NB4 (cell line): Measurements from ENCODE around the gene POLR3H.

ENCODE experiments used
- DNase-seq: peaks from one replicate; pipeline ENCODE4 v3.0.0; 2010; ENCODE audit warnings: low read depth
- H3K4me3 ChIP-seq: one replicate; pipeline ENCODE4 v1.5.1; 2011; ENCODE audit warnings: mild to moderate bottlenecking, low read depth, low read length, moderate library complexity
- MYC ChIP-seq: IDR thresholded peaks from 2 replicates; pipeline ENCODE4 v1.6.1; 2011; ENCODE audit warnings: low read depth, low read length
- POLR2A ChIP-seq: IDR thresholded peaks from 2 replicates; pipeline ENCODE4 v1.6.1; 2011; ENCODE audit warnings: mild to moderate bottlenecking; ENCODE audit not compliant: insufficient read length; ENCODE audit errors: extremely low read depth
- TF ChIP-seq, protein P1 (sequence below): IDR thresholded peaks from one replicate; pipeline ENCODE4 v1.5.1; 2012; ENCODE audit warnings: low read depth, low read length
- TF ChIP-seq, protein P2 (sequence below): IDR thresholded peaks from 2 replicates; pipeline ENCODE4 v1.6.1; 2011; ENCODE audit warnings: low read depth, low read length

The POLR3H gene

DNA sequence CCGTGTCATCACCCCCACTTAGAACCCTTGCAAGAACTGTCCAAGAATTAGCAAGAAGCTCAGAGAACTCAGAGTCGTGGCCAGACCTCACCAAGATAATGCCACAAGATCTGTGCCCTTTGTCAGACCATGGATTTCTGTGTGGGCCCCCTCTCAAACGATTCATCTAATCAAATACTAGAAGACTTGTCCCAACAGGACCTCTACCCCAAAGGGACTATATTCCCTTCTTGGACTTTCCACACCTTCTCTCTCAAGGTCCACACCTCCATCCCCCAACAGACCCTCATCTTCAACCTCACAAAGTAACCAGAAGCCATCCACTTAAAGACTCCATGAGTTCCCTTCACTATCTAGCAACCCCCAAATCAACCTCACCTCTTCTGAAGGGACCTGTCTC is 2.8 kb downstream of the POLR3H start:
- peak overlapping the region; percentile 34 for H3K4me3 ChIP-seq
- DNase-seq = no peak
- TF ChIP-seq, protein P1, sequence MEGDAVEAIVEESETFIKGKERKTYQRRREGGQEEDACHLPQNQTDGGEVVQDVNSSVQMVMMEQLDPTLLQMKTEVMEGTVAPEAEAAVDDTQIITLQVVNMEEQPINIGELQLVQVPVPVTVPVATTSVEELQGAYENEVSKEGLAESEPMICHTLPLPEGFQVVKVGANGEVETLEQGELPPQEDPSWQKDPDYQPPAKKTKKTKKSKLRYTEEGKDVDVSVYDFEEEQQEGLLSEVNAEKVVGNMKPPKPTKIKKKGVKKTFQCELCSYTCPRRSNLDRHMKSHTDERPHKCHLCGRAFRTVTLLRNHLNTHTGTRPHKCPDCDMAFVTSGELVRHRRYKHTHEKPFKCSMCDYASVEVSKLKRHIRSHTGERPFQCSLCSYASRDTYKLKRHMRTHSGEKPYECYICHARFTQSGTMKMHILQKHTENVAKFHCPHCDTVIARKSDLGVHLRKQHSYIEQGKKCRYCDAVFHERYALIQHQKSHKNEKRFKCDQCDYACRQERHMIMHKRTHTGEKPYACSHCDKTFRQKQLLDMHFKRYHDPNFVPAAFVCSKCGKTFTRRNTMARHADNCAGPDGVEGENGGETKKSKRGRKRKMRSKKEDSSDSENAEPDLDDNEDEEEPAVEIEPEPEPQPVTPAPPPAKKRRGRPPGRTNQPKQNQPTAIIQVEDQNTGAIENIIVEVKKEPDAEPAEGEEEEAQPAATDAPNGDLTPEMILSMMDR = no peak

DNA sequence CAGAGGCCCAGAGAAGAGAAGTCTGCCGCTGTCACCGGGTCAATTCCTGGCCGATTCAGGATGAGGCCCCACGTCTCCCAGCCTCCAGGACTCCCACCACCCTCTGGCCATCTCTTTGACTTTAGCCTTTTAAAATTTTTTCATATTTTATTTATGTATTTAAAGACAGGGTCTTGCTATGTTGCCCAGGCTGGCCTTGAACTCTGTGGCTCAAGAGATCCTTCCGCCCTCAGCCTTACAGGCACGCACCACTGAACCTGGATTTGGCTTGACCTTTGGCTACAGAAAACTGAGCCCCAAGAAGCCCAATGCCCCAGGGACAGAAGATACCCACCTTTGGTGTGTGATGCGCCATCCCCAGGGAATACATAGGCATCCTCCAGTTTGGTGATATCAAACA is 3.9 kb downstream of the POLR3H start:
- no peak overlapping the region for H3K4me3 ChIP-seq
- TF ChIP-seq, protein P1 = no peak
- TF ChIP-seq, protein P2, sequence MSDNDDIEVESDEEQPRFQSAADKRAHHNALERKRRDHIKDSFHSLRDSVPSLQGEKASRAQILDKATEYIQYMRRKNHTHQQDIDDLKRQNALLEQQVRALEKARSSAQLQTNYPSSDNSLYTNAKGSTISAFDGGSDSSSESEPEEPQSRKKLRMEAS = no peak
- TF ChIP-seq POLR2A (no peak), MYC (no peak)

DNA sequence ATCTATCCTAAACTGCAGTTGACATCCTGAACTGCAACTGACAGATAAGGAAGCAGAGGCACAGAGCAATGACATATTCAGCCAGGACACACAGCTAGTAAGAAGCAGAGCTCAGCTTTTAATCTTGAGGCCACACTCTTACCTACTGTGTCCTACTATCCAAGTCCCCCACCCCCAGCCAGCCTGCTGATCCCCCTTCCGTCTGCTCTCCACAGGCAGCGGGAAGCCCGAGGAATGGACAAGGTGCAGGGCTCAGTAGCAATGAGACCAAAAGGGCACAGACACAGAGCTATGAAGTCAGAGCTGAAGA is 4.3 kb downstream of the POLR3H start:
- DNase-seq = no peak
- H3K4me3 ChIP-seq = no peak overlapping the region
- TF ChIP-seq POLR2A (no peak), MYC (no peak)
- TF ChIP-seq, protein P2 = no peak
- TF ChIP-seq, protein P1 = no peak

More for the DNA sequence above, 3.9 kb downstream of the POLR3H start:
- no peak for DNase-seq

DNA sequence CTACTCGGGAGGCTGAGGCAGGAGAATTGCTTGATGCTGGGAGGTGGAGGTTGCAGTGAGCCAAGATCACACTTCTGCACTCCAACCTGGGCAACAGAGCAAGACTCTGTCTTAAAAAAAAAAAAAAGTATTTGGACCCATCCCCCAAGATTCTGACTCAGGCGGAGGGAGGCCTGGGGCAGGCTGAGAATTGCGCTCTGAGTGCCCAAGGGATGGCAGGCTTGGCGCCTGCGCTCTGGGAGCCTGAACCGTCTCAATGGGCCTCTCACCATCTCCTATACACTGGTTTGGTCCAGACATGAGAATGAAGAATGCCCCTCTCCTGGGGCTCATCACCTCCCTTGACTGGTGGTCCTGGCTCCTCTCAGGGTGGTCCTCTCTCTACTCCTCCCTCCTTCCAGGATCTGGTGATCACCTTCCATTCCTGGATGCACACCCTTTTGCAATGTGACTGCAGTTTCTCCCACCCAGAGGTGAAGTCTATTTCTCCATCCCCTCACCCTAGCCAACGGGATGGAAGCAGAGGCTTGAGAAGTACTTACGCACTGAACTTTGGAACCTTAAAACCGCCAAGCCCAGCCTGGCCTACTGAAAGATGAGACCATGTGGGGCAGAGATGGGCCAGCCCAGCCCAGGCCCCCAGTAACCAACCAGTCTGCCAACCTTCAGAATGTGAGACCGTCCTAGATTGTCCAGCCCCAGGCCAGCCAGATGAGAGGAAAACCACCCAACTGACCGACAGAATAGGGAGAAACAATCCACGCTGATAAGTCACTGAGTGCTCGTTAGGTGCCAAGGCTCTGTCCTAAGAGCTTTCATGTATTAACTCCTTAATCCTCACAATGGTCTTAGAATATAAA is 4.9 kb downstream of the POLR3H start:
- TF ChIP-seq MYC (no peak), POLR2A (no peak)
- TF ChIP-seq, protein P1 = no peak
- TF ChIP-seq, protein P2 = no peak
- DNase-seq = no peak

DNA sequence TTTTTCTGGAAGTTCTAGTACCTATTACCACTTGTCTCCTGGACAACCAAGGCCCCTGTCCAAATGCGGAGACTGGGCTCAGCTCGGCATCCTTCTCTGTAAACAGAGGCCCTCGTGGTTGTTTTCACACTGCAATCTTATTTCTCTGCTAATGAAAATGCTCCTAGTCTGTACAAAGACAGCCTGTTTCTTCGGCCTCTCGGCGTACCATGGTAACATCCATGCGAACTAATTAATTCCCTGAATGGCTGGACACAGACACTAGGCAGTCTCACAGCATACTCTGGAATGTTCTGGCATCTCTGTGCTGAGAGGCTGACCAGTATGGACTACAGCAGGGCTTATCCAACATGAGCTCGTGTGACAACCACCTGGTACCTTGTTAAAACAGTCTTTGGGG is 5.7 kb downstream of the POLR3H start:
- TF ChIP-seq, protein P1 = no peak
- TF ChIP-seq MYC = no peak
- TF ChIP-seq, protein P2 = no peak
- TF ChIP-seq POLR2A = no peak
- no peak overlapping the region for H3K4me3 ChIP-seq
- no peak for DNase-seq

More for the DNA sequence above, 4.9 kb downstream of the POLR3H start:
- H3K4me3 ChIP-seq = no peak overlapping the region

DNA sequence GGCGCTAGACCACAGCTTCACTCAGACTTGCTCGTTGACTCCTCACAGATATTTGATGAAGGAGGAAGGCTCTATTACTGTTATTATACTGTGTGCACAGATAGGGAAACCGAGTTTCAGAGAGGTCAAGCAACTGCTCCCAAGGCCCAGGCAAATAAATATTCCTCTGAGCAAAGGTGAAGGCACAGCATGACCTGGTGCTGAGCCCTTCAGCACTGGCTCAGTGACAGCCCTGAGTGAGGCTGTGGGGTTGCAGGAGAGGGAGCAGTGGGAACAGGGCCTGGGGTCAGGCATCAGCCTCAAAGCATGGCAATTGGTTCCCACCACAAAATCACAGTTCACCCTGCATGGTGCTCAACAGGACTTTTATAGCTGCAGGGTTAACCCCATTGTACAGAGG is 7.1 kb downstream of the POLR3H start:
- no peak for TF ChIP-seq POLR2A
- no peak for TF ChIP-seq MYC
- TF ChIP-seq, protein P2 = no peak
- no peak overlapping the region for H3K4me3 ChIP-seq
- DNase-seq = no peak
